ENCODE results near the gene NARS2.

DNA sequence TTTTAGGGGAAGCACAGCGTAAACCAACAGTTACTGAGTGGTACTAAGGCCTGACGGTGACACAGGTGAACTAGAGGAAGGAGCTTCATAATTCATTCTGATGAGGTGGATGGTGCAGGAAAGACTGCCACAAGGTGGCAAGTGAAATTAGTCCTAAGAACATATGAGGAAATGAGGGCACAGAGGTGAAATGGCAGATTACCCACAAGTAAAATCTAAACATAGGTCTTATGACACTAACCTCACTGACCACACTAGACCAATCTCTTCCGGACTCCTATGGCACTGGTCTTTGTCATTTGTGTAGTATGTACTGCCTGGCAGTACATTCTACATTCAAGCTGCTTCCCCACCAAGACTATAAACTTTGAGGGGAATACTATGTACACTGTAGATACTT is 177.3 kb downstream of the NARS2 start:
- TF ChIP-seq POLR2A (IDR thresholded peaks at IDR 0.05; ENCODE audit: low read length) (no peak), GATA1 (IDR thresholded peaks at IDR 0.05; ENCODE audit: low read depth, low read length) (no peak)
